Panc1 (cell line): ENCODE results near the gene GHRHR. TPM values are rescaled to one million over a fixed set of nuclear protein-coding genes. Genes with fewer than 3 reads are reported as not detected.

ENCODE experiments used
- ATAC-seq: fragments of 200-7000 bp; cut with Tn5 transposase; 2 replicates; pipeline ENCODE4 v1.9.1; 2020; ENCODE audit warnings: mild to moderate bottlenecking, moderate library complexity
- BruUV-seq: library from RNA; stranded (reverse); fragments of 400-500 nt; replicated peaks from 2 replicates; lab custom pipeline; 2021; lab: Mats Ljungman, UMichigan
- CTCF ChIA-PET: fragments of 300-600 bp; sonication (Branson Sonifier 250); formaldehyde crosslinking; loops from one replicate; lab custom pipeline; 2022; ENCODE audit warnings: antibody characterized with exemption; lab: Charles Lee
- POLR2A ChIA-PET: fragments of 300-600 bp; sonication (Branson Sonifier 250); formaldehyde crosslinking; loops from one replicate; lab custom pipeline; 2022; ENCODE audit warnings: antibody characterized with exemption; lab: Charles Lee
- DNase-seq: peaks from one replicate; pipeline ENCODE4 v3.0.0-alpha.2; 2010; ENCODE audit warnings: low read depth, low spot score
- H3K27ac ChIP-seq: 2 replicates; pipeline ENCODE4 v1.5.1; 2011; ENCODE audit warnings: mild to moderate bottlenecking, low read length, inconsistent platforms
- H3K27me3 ChIP-seq: fragments of 200-500 bp; sonication (Bioruptor generic); 2 replicates; pipeline ENCODE4 v1.6.0; 2014; ENCODE audit warnings: low read length, inconsistent platforms; ENCODE audit not compliant: control insufficient read depth, insufficient read depth
- H3K36me3 ChIP-seq: fragments of 200-500 bp; sonication (Bioruptor generic); 2 replicates; pipeline ENCODE4 v1.5.1; 2014; ENCODE audit warnings: inconsistent platforms, mild to moderate bottlenecking, low read length, moderate library complexity; ENCODE audit not compliant: control insufficient read depth, insufficient read depth
- H3K4me1 ChIP-seq: 2 replicates; pipeline ENCODE4 v1.5.1; 2011; ENCODE audit warnings: inconsistent platforms, mild to moderate bottlenecking, low read length, moderate library complexity; ENCODE audit not compliant: control insufficient read depth, insufficient read depth
- H3K4me3 ChIP-seq, 2 experiments: 2 replicates each; pipeline ENCODE4 v1.5.1; 2011 to 2012; ENCODE audit warnings: low read depth in 2 of 2, low read length in 2 of 2, mild to moderate bottlenecking in 2 of 2, inconsistent platforms in 1 of 2, moderate library complexity in 1 of 2
- H3K9me3 ChIP-seq: fragments of 200-500 bp; sonication (Bioruptor generic); 2 replicates; pipeline ENCODE4 v1.5.1; 2014; ENCODE audit warnings: low read depth, mild to moderate bottlenecking, inconsistent platforms, low read length, moderate library complexity; ENCODE audit not compliant: control insufficient read depth, insufficient read depth
- CTCF ChIP-seq: fragments of 450-650 bp; IDR thresholded peaks from 2 replicates; pipeline ENCODE4 v1.5.1; 2017; ENCODE audit warnings: mild to moderate bottlenecking
- POLR2AphosphoS5 ChIP-seq: IDR thresholded peaks from 2 replicates; pipeline ENCODE4 v1.6.1; 2012; ENCODE audit warnings: mild to moderate bottlenecking, low read depth, low read length, moderate library complexity
- REST ChIP-seq, 2 experiments: IDR thresholded peaks; 2 replicates each; pipeline ENCODE4 v1.6.1; 2011 to 2012; ENCODE audit warnings: low read depth in 2 of 2, control low read depth in 1 of 2, low read length in 1 of 2, mild to moderate bottlenecking in 1 of 2, moderate library complexity in 1 of 2; ENCODE audit not compliant: insufficient read depth in 1 of 2
- SIN3A ChIP-seq: IDR thresholded peaks from 2 replicates; pipeline ENCODE4 v1.6.1; 2012; ENCODE audit warnings: low read depth, mild to moderate bottlenecking, low read length, moderate library complexity, borderline replicate concordance; ENCODE audit not compliant: insufficient read depth
- TCF7L2 ChIP-seq: IDR thresholded peaks from 2 replicates; pipeline ENCODE4 v1.6.1; 2011; ENCODE audit warnings: mild to moderate bottlenecking, low read depth, low read length, inconsistent platforms
- in situ Hi-C: cut with HindIII; loops from 2 replicates; pipeline ENCODE4 v1.10.0; 2016; ENCODE audit warnings: low sequenced_read_pairs, low pct_unique_long_range_greater_than_20kb
- intact Hi-C: fragments of 100-400 bp; cut with micrococcal nuclease; formaldehyde crosslinking; loops from one replicate; pipeline ENCODE4 v1.10.0; 2022; ENCODE audit not compliant: unreplicated experiment
- total RNA-seq: library from RNA; stranded (reverse); gene quantifications from one replicate; pipeline ENCODE4 v1.2.1, GENCODE V29; 2021; ENCODE audit not compliant: unreplicated experiment

Gene GHRHR
- total RNA-seq, 1 experiment from 2014 or later: not detected

GRCh38 chr7:30916255-30916654 is 47.5 kb upstream of the GHRHR start:
- BruUV-seq: no TSS peak
- no peak for TF ChIP-seq SIN3A
- TF ChIP-seq REST (IDR thresholded peaks at IDR 0.05; ENCODE audit: insufficient read depth in 1 of 2, low read depth in 2 of 2, low read length in 1 of 2): no peak
- TF ChIP-seq CTCF: no peak
- no peak for TF ChIP-seq POLR2AphosphoS5
- TF ChIP-seq TCF7L2: no peak
- no peak overlapping the region for H3K27ac ChIP-seq
- POLR2A ChIA-PET: no interaction called here
- intact Hi-C loops: no loop called here
- H3K4me3 ChIP-seq: no peak overlapping the region
- H3K27me3 ChIP-seq: no peaks in the 10 kb centered on the region
- DNase-seq (no peak), ATAC-seq (no peak)
- CTCF ChIA-PET: no interaction called here
- no peaks in the 10 kb centered on the region for H3K9me3 ChIP-seq
- H3K4me1 ChIP-seq: no peaks in the 10 kb centered on the region
- in situ Hi-C loops: no loop called here
- no peaks in the 10 kb centered on the region for H3K36me3 ChIP-seq

- H3K4me3 ChIP-seq: no peak overlapping the region
- no peak overlapping the region for H3K27ac ChIP-seq
- H3K9me3 ChIP-seq: no peaks in the 10 kb centered on the region
- no peaks in the 10 kb centered on the region for H3K27me3 ChIP-seq
- TF ChIP-seq CTCF (no peak), REST (IDR thresholded peaks at IDR 0.05; ENCODE audit: insufficient read depth in 1 of 2, low read depth in 2 of 2, low read length in 1 of 2) (no peak), POLR2AphosphoS5 (no peak), TCF7L2 (no peak), SIN3A (no peak)
- H3K4me1 ChIP-seq: no peaks in the 10 kb centered on the region
- intact Hi-C loops: no loop called here
- ATAC-seq (no peak), DNase-seq (no peak)
- no TSS peak for BruUV-seq
- in situ Hi-C loops: no loop called here
- CTCF ChIA-PET: interaction anchor here (0.6 kb wide), 1 partner anchor 121 kb away, joined by 4 read pairs; no protein-coding TSS in a partner anchor
- no peaks in the 10 kb centered on the region for H3K36me3 ChIP-seq
- POLR2A ChIA-PET: no interaction called here
Observed at GRCh38 chr7:30916767-30917166, 47.0 kb upstream of the GHRHR start.
